ENCODE results near the gene LRRC9. TPM values are rescaled to one million over a fixed set of nuclear protein-coding genes. Genes with fewer than 3 reads are reported as not detected.

The LRRC9 gene
- total RNA-seq, 2 experiments from 2014 or later = not detected

- ATAC-seq (ENCODE audit: poor library complexity) (no peak), DNase-seq (peak in 3 of 14 experiments; percentile 27 to 35 (median 33))
- peak; percentile 51 for TF ChIP-seq CTCF (IDR thresholded peaks at IDR 0.05)
- H3K4me1 ChIP-seq (ENCODE audit: insufficient read depth, low read length) = peaks cover 12% of the 10 kb centered on the region
- peaks cover 12 to 47% of the 10 kb centered on the region in 2 experiments for H3K27me3 ChIP-seq (ENCODE audit: control insufficient read depth in 1 of 2, insufficient read depth in 2 of 2, low read length in 2 of 2)
- ChIA-PET CTCF (no interaction called here), POLR2A (no interaction called here)
- H3K9me3 Mint-ChIP-seq = no peaks in the 10 kb centered on the region
- H3K4me1 Mint-ChIP-seq (ENCODE audit: low read depth) = peaks cover 8% of the 10 kb centered on the region
- peak overlapping the region; percentile 47 for H3K4me3 ChIP-seq (ENCODE audit: low read length)
- peaks cover 72% of the 10 kb centered on the region for H3K27me3 Mint-ChIP-seq
- intact Hi-C loops (cut with DNase I, micrococcal nuclease) = no loop called here
- H3K27ac ChIP-seq (ENCODE audit: low read depth in 1 of 2, low read length in 2 of 2) = no peak overlapping the region
- H3K9me3 ChIP-seq (ENCODE audit: control insufficient read depth in 1 of 2, insufficient read depth in 1 of 2, low read length in 2 of 2) = no peaks in the 10 kb centered on the region
- no peaks in the 10 kb centered on the region for H3K36me3 Mint-ChIP-seq (ENCODE audit: low read depth)
- H3K4me3 Mint-ChIP-seq = peak overlapping the region; percentile 73
- no peaks in the 10 kb centered on the region for H3K36me3 ChIP-seq (ENCODE audit: insufficient read depth, low read length)
- H3K27ac Mint-ChIP-seq = no peak overlapping the region
Measured at GRCh38 chr14:59918824-59919569, 947 bp upstream of the LRRC9 start.

- CTCF ChIA-PET = no interaction called here
Measured at GRCh38 chr14:59920378-59920683, 387 bp downstream of the LRRC9 start.

GRCh38 chr14:59925797-59926196 lies 5.9 kb downstream of the LRRC9 start:
- CTCF ChIA-PET = no interaction called here
- Mint-ChIP-seq H3K27me3 (peaks cover 45% of the 10 kb centered on the region), H3K4me1 (ENCODE audit: low read depth) (no peaks in the 10 kb centered on the region), H3K4me3 (no peak overlapping the region), H3K9me3 (no peaks in the 10 kb centered on the region), H3K36me3 (ENCODE audit: low read depth) (no peaks in the 10 kb centered on the region), H3K27ac (no peak overlapping the region)
- no peak for TF ChIP-seq CTCF (IDR thresholded peaks at IDR 0.05)
- Histone ChIP-seq H3K36me3 (ENCODE audit: insufficient read depth, low read length) (no peaks in the 10 kb centered on the region), H3K9me3 (ENCODE audit: control insufficient read depth in 1 of 2, insufficient read depth in 1 of 2, low read length in 2 of 2) (no peaks in the 10 kb centered on the region), H3K4me3 (ENCODE audit: low read length) (no peak overlapping the region), H3K27me3 (ENCODE audit: control insufficient read depth in 1 of 2, insufficient read depth in 2 of 2, low read length in 2 of 2) (peaks cover 3 to 8% of the 10 kb centered on the region in 2 experiments), H3K4me1 (ENCODE audit: insufficient read depth, low read length) (no peaks in the 10 kb centered on the region), H3K27ac (ENCODE audit: low read depth in 1 of 2, low read length in 2 of 2) (no peak overlapping the region)
- intact Hi-C loops (cut with DNase I, micrococcal nuclease) = no loop called here
- ATAC-seq (ENCODE audit: poor library complexity) = no peak
- DNase-seq = no peak
- POLR2A ChIA-PET = no interaction called here

More at GRCh38 chr14:59920378-59920683, 387 bp downstream of the LRRC9 start:
- peak overlapping the region; percentile 61 for H3K4me3 Mint-ChIP-seq
- no peak overlapping the region for H3K27ac ChIP-seq (ENCODE audit: low read depth in 1 of 2, low read length in 2 of 2)
- no peak overlapping the region for H3K27ac Mint-ChIP-seq
- DNase-seq (no peak), ATAC-seq (ENCODE audit: poor library complexity) (no peak)
- POLR2A ChIA-PET = no interaction called here
- intact Hi-C loops (cut with DNase I, micrococcal nuclease) = no loop called here
- H3K4me1 ChIP-seq (ENCODE audit: insufficient read depth, low read length) = peaks cover 12% of the 10 kb centered on the region
- no peaks in the 10 kb centered on the region for H3K9me3 Mint-ChIP-seq
- no peaks in the 10 kb centered on the region for H3K36me3 ChIP-seq (ENCODE audit: insufficient read depth, low read length)
- no peaks in the 10 kb centered on the region for H3K9me3 ChIP-seq (ENCODE audit: control insufficient read depth in 1 of 2, insufficient read depth in 1 of 2, low read length in 2 of 2)
- H3K36me3 Mint-ChIP-seq (ENCODE audit: low read depth) = no peaks in the 10 kb centered on the region
- TF ChIP-seq CTCF (IDR thresholded peaks at IDR 0.05) = no peak
- peaks cover 7 to 40% of the 10 kb centered on the region in 2 experiments for H3K27me3 ChIP-seq (ENCODE audit: control insufficient read depth in 1 of 2, insufficient read depth in 2 of 2, low read length in 2 of 2)
- peaks cover 8% of the 10 kb centered on the region for H3K4me1 Mint-ChIP-seq (ENCODE audit: low read depth)
- no peak overlapping the region for H3K4me3 ChIP-seq (ENCODE audit: low read length)
- H3K27me3 Mint-ChIP-seq = peaks cover 74% of the 10 kb centered on the region
